Neural cell (in vitro differentiated cells): ENCODE measurements around the gene OTUD7B.

Experiments
- CTCF ChIP-seq: fragments of 450-650 bp; IDR thresholded peaks from 2 replicates; pipeline ENCODE4 v1.5.1; 2014; ENCODE audit warnings: antibody characterized with exemption, mild to moderate bottlenecking, moderate library complexity; ENCODE audit not compliant: poor library complexity, severe bottlenecking
- EP300 ChIP-seq: fragments of 450-650 bp; conservative IDR thresholded peaks from 2 replicates; pipeline ENCODE4 v1.6.1; 2014; ENCODE audit warnings: antibody characterized with exemption, mild to moderate bottlenecking, moderate library complexity; ENCODE audit not compliant: poor library complexity, severe bottlenecking
- EZH2 ChIP-seq: fragments of 200-600, 300-800 bp; shearing (Covaris generic), sonication (generic); IDR thresholded peaks from 2 replicates; pipeline ENCODE4 v1.6.1; 2014; ENCODE audit warnings: antibody characterized with exemption, low read length, borderline replicate concordance, mild to moderate bottlenecking; ENCODE audit not compliant: insufficient read depth, poor library complexity, severe bottlenecking
- POLR2AphosphoS5 ChIP-seq: IDR thresholded peaks from 2 replicates; pipeline ENCODE4 v1.6.1; 2012
- RAD21 ChIP-seq: fragments of 450-650 bp; conservative IDR thresholded peaks from 2 replicates; pipeline ENCODE4 v1.6.1; 2014; ENCODE audit warnings: antibody characterized with exemption, mild to moderate bottlenecking, moderate library complexity
- SMC3 ChIP-seq: fragments of 450-650 bp; conservative IDR thresholded peaks from 2 replicates; pipeline ENCODE4 v1.6.1; 2014; ENCODE audit warnings: antibody characterized with exemption, mild to moderate bottlenecking, moderate library complexity; ENCODE audit not compliant: poor library complexity
- TAF1 ChIP-seq: IDR thresholded peaks from 2 replicates; pipeline ENCODE4 v1.6.1; 2012; ENCODE audit warnings: low read depth

GRCh38 chr1:149936992-149937705 lies 73.4 kb downstream of the OTUD7B start:
- TF ChIP-seq SMC3 (no peak), CTCF (no peak), EP300 (no peak), RAD21 (no peak), TAF1 (no peak), POLR2AphosphoS5 (no peak), EZH2 (no peak)
